Endothelial cell of umbilical vein (primary cell): ENCODE data around the gene HOXA9.

Experiments used
- CTCF ChIP-seq, 2 donors: IDR thresholded peaks; 1 replicate in 1 of 2; 2 replicates in 1 of 2; pipeline ENCODE4 v1.5.1; 2011; ENCODE audit warnings: low read length in 2 of 2, mild to moderate bottlenecking in 2 of 2, moderate library complexity in 2 of 2, control low read depth in 1 of 2, inconsistent platforms in 1 of 2, low read depth in 1 of 2; ENCODE audit not compliant: insufficient read depth in 1 of 2; ENCODE audit errors: extremely low read depth in 1 of 2
- EZH2 ChIP-seq: IDR thresholded peaks from 2 replicates; pipeline ENCODE4 v1.6.1; 2012; ENCODE audit warnings: borderline replicate concordance, low read depth, mild to moderate bottlenecking, moderate library complexity, low read length, inconsistent platforms; ENCODE audit not compliant: severe bottlenecking
- GATA2 ChIP-seq: IDR thresholded peaks from 2 replicates; pipeline ENCODE4 v1.7.0; 2011; ENCODE audit warnings: low read depth, mild to moderate bottlenecking, moderate library complexity, mixed read lengths, low read length; ENCODE audit not compliant: insufficient read length, insufficient read depth
- MAX ChIP-seq: IDR thresholded peaks from 2 replicates; pipeline ENCODE4 v1.6.1; 2011; ENCODE audit not compliant: insufficient read depth, insufficient read length
- POLR2A ChIP-seq: IDR thresholded peaks from 2 replicates; pipeline ENCODE4 v1.6.1; 2012; ENCODE audit warnings: low read depth, mild to moderate bottlenecking, control low read depth, low read length
- POLR2AphosphoS5 ChIP-seq: IDR thresholded peaks from 2 replicates; pipeline ENCODE4 v1.6.1; 2012; ENCODE audit warnings: low read depth, mild to moderate bottlenecking, control low read depth, low read length, moderate library complexity; ENCODE audit not compliant: insufficient read depth

- TF ChIP-seq CTCF (IDR thresholded peaks at IDR 0.05; ENCODE audit: extremely low read depth in 1 of 2, insufficient read depth in 1 of 2, low read depth in 1 of 2, low read length in 2 of 2): no peak
- no peak for TF ChIP-seq EZH2
- TF ChIP-seq POLR2A: no peak
- TF ChIP-seq GATA2: no peak
- no peak for TF ChIP-seq POLR2AphosphoS5
- TF ChIP-seq MAX: no peak
Observed at GRCh38 chr7:27145165-27145913, 20.0 kb downstream of the HOXA9 start.
